Fibroblast of skin of left biceps (primary cell): ENCODE data around the gene TEDC2.

Experiments
- DNase-seq, 2 experiments: peaks; one replicate each; pipeline ENCODE4 v3.0.0-alpha.2; 2013; ENCODE audit warnings: low read depth in 2 of 2

Gene TEDC2

GRCh38 chr16:2494616-2495015 is 34.7 kb downstream of the TEDC2 start:
- DNase-seq, result no peak

DNA sequence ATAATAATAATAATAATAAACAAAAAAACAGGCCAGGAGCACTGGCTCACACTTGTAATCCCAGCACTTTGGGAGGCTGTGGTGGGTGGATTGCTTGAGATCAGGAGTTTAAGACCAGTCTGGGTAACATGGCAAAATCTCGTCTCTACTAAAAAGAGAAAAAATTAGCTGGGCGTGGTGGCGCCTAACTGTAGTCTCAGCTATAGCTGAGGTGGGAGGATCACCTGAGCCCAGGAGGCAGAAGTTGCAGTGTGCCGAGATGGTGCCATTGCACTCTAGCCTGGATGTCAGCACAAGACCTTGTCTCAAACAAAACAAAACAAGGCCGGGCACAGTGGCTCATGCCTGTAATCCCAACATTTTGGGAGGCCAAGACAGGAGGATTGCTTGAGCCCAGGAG is 35.1 kb downstream of the TEDC2 start:
- no peak for DNase-seq

DNA sequence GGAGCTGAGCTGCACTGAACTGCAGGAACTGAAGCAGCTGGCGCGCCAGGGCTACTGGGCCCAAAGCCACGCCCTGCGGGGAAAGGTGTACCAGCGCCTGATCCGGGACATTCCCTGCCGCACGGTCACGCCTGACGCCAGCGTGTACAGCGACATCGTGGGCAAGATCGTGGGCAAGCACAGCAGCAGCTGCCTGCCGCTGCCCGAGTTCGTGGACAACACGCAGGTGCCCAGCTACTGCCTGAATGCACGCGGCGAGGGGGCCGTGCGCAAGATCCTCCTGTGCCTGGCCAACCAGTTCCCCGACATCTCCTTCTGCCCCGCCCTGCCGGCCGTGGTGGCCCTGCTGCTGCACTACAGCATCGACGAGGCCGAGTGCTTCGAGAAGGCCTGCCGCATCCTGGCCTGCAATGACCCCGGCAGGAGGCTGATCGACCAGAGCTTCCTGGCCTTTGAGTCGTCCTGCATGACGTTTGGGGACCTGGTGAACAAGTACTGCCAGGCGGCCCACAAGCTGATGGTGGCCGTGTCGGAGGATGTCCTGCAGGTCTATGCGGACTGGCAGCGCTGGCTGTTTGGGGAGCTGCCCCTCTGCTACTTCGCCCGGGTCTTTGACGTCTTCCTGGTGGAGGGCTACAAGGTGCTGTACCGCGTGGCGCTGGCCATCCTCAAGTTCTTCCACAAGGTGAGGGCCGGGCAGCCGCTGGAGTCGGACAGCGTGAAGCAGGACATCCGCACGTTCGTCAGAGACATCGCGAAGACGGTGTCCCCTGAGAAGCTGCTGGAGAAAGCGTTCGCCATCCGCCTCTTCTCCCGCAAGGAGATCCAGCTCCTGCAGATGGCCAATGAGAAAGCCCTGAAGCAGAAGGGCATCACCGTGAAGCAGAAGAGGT is 36.6 kb downstream of the TEDC2 start:
- no peak for DNase-seq

GRCh38 chr16:2497116-2497630 is 37.3 kb downstream of the TEDC2 start:
- no peak for DNase-seq

- no peak for DNase-seq
Observed at GRCh38 chr16:2497695-2498484, 38.0 kb downstream of the TEDC2 start.

- no peak for DNase-seq
Observed at GRCh38 chr16:2498531-2499253, 38.8 kb downstream of the TEDC2 start.

- no peak for DNase-seq
Observed at GRCh38 chr16:2499454-2499853, 39.5 kb downstream of the TEDC2 start.

- DNase-seq, result no peak
Observed at GRCh38 chr16:2499890-2500429, 40.1 kb downstream of the TEDC2 start.

GRCh38 chr16:2500430-2500917 is 40.6 kb downstream of the TEDC2 start:
- DNase-seq, result no peak

- peak in 1 of 2 experiments; percentile 24 for DNase-seq
Observed at GRCh38 chr16:2500918-2501750, 41.2 kb downstream of the TEDC2 start.

- DNase-seq, result no peak
Observed at GRCh38 chr16:2501946-2502895, 42.3 kb downstream of the TEDC2 start.

DNA sequence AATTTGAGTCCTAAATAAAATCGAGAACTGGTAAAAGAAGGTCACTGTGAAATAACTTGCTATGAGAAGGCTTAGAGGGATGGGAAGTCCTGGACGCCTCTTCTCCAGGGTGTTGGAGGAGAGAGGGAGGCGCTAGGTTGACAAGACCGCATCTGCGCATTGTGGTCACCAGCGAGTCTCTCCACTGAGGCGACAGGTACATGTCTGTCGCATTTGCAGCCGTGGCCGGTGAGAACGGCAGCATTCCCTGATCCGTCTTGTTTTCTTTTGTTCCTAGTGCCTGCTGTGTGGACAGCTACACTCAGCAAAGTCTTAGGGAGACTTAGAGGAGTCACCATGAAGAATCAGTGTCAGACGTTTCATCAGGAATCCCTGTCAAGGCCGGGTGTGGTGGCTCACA is 45.8 kb downstream of the TEDC2 start:
- no peak for DNase-seq

- DNase-seq, result no peak
Observed at GRCh38 chr16:2507052-2507659, 47.2 kb downstream of the TEDC2 start.

GRCh38 chr16:2507665-2508064 is 47.8 kb downstream of the TEDC2 start:
- no peak for DNase-seq

- no peak for DNase-seq
Observed at GRCh38 chr16:2508722-2509400, 49.0 kb downstream of the TEDC2 start.

DNA sequence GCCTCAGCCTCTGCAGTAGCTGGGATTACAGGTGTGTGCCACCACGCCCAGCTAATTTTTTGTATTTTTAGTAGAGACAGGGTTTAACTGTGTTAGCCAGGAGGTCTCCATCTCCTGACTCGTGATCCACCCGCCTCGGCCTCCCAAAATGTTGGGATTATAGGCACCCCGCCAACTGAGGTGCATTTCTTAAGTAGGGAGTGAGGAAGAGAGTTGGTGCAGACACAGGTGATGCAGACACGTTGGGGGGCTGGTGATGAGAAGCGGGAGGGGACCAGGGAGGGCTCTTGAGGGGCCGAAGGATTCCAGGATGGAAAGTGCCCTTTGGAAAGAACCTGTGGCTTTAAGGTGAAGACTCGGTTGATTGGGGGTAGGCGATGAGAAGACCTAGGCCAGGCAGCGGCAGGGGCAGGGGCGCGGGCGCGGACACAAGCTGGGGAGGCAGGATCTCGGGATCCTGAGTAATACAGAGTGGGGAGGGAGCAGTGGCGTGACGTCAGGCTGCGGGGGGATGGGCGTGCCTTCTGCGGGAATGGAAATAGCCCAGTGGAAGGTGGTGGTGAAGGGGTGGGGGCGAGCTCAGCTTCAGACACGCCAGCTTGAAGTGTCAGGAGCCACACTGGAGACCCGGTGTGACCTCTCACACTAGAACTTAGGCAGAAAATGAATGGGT is 51.4 kb downstream of the TEDC2 start:
- no peak for DNase-seq

DNA sequence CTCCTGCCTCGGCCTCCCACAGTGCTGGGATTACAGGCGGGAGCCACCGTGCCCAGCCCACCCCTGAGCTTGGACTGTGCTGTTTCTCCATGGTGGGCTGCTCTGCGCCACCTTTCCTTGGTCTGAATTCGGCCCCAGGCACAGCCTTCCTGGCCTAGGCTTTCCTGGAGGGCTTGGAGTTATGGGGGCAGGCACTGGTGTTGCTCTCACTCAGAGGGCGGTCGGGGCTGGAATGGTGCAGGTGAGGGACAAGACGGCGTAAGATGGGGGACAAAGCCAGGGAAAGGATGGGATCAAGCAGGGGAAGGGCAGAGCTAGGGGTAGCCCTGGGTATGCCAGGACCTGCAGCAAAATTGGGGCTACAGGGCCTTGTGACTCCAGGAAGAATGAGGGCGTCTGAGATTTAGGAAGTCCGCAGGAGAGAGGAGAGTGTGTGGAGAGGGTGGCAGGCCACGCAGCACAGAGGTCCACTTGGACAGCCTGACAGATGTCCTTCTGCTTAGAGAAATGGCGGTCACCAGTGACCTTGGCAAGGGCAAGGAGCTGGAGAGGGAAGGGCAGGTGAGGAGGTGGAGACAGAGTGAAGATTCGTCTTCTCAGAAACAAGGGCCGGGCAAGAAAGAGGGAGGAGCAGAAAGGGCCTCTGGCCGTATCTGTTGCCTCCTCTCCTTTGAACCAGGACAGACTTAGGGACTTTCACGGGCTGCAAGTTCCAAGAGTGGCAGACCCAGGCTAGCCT is 52.3 kb downstream of the TEDC2 start:
- DNase-seq, result no peak
